ENCODE data around the gene TECPR1. TPM values are rescaled to one million over a fixed set of nuclear protein-coding genes. Genes with fewer than 3 reads are reported as not detected.

Gene TECPR1
- total RNA-seq, 1 experiment from 2014 or later = 13.9 TPM

DNA sequence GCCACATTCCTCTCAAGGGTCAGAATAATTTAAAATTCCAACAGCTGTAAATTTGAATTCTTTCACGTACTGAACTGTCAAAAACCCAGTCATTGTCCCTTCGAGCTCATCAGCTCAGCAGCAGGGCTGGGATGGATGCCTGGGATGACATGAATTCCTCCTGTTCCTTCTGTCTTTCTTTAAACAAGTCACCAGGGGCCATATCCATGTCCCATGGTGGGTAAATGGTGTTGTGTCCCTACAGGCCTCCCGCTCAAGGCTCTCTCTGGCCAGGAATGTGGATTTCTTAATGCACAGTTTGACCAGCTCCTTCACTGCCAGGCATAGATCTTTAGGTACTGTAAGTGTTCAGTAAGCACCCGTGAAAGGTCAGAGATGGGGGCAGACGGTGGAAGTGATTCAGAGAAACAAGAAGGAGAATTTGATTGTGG, 13.8 kb upstream of the TECPR1 start:
- no peaks in the 10 kb centered on the region for H4K20me1 ChIP-seq (ENCODE audit: control insufficient read depth, insufficient read depth, insufficient read length)
- Mint-ChIP-seq H3K36me3 (ENCODE audit: insufficient read depth in 1 of 3, low read depth in 3 of 3) (peaks cover 5 to 16% (median 9%) of the 10 kb centered on the region in 3 experiments; a peak in 5 of 7 replicates), H3K4me3 (no peak overlapping the region), H3K9me3 (no peaks in the 10 kb centered on the region), H3K4me1 (peaks cover 0 to 4% of the 10 kb centered on the region in 2 experiments; a peak in 3 of 4 replicates), H3K27me3 (ENCODE audit: low read depth) (no peaks in the 10 kb centered on the region; the same call in 1 of the 2 replicates), H3K27ac (peak overlapping the region in 2 of 3 experiments; percentile 54 to 91; a peak in 5 of 7 replicates)
- no peak overlapping the region for H3K14ac ChIP-seq (ENCODE audit: insufficient read depth, low read length)
- H2AFZ ChIP-seq (ENCODE audit: low read length) = no peak overlapping the region
- H3K23ac ChIP-seq (ENCODE audit: insufficient read length, low read depth, low read length) = no peak overlapping the region
- no peak overlapping the region for H3K4me2 ChIP-seq (ENCODE audit: insufficient read depth, insufficient read length, low read length)
- no peak overlapping the region for H3K27ac ChIP-seq (ENCODE audit: insufficient read length, low read depth, low read length)
- no peak overlapping the region for H2BK12ac ChIP-seq (ENCODE audit: insufficient read length, low read depth, low read length)
- no peak overlapping the region for H4K5ac ChIP-seq (ENCODE audit: insufficient read length, low read depth, low read length)
- no peak overlapping the region for H3K18ac ChIP-seq (ENCODE audit: insufficient read length, low read depth, low read length)
- H2BK5ac ChIP-seq (ENCODE audit: insufficient read length, low read length) = no peak overlapping the region
- no peaks in the 10 kb centered on the region for H3K4me1 ChIP-seq (ENCODE audit: insufficient read depth, low read length)
- H4K91ac ChIP-seq (ENCODE audit: insufficient read length, low read depth, low read length) = no peak overlapping the region
- H3K56ac ChIP-seq (ENCODE audit: insufficient read length, low read depth, low read length) = no peak overlapping the region
- no peaks in the 10 kb centered on the region for H3K79me1 ChIP-seq (ENCODE audit: insufficient read depth, low read depth, low read length, poor library complexity, severe bottlenecking)
- DNase-seq = no peak
- TF ChIP-seq, protein P1, sequence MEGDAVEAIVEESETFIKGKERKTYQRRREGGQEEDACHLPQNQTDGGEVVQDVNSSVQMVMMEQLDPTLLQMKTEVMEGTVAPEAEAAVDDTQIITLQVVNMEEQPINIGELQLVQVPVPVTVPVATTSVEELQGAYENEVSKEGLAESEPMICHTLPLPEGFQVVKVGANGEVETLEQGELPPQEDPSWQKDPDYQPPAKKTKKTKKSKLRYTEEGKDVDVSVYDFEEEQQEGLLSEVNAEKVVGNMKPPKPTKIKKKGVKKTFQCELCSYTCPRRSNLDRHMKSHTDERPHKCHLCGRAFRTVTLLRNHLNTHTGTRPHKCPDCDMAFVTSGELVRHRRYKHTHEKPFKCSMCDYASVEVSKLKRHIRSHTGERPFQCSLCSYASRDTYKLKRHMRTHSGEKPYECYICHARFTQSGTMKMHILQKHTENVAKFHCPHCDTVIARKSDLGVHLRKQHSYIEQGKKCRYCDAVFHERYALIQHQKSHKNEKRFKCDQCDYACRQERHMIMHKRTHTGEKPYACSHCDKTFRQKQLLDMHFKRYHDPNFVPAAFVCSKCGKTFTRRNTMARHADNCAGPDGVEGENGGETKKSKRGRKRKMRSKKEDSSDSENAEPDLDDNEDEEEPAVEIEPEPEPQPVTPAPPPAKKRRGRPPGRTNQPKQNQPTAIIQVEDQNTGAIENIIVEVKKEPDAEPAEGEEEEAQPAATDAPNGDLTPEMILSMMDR (conservative IDR thresholded peaks at IDR 0.05) = no peak
- WGBS (ENCODE audit: extremely low coverage, insufficient read length, low lambda C conversion rate) = no CpG with 5 or more reads among the region's 5 CpGs
- no peak overlapping the region for H2BK120ac ChIP-seq (ENCODE audit: low read depth, low read length, poor library complexity, severe bottlenecking)
- H3K23me2 ChIP-seq (ENCODE audit: insufficient read length, low read depth, low read length, poor library complexity, severe bottlenecking) = no peaks in the 10 kb centered on the region
- no peaks in the 10 kb centered on the region for H3K79me2 ChIP-seq (ENCODE audit: insufficient read depth, low read length)
- no peak overlapping the region for H3T11ph ChIP-seq (ENCODE audit: low read length)
- H3K27me3 ChIP-seq (ENCODE audit: insufficient read depth, low read length) = no peaks in the 10 kb centered on the region
- no peak overlapping the region for H2BK20ac ChIP-seq (ENCODE audit: low read depth, low read length, poor library complexity, severe bottlenecking)
- no peaks in the 10 kb centered on the region for H3K9me3 ChIP-seq (ENCODE audit: control insufficient read depth, low read depth, low read length)
- H2AK5ac ChIP-seq (ENCODE audit: insufficient read length, low read length) = no peak overlapping the region
- H2BK15ac ChIP-seq (ENCODE audit: low read depth, low read length) = no peak overlapping the region
- H4K8ac ChIP-seq (replicated peaks; ENCODE audit: insufficient read length, low read depth, low read length) = no peak overlapping the region
- H3K9ac ChIP-seq (ENCODE audit: extremely low read depth, insufficient read length, low read length) = no peak overlapping the region
- no peak overlapping the region for H3K4ac ChIP-seq (ENCODE audit: low read depth, low read length)
